Neural crest cell (in vitro differentiated cells): ENCODE measurements around the gene CLDN24. TPM values are rescaled to one million over a fixed set of nuclear protein-coding genes. Genes with fewer than 3 reads are reported as not detected.

ENCODE experiments used
- DNase-seq: peaks from one replicate; pipeline ENCODE4 v3.0.0; 2021; ENCODE audit warnings: low read depth, mixed read lengths, low spot score
- H3K27ac Mint-ChIP-seq: one replicate; pipeline ENCODE4 v1.8.0; 2021; ENCODE audit warnings: mild to moderate bottlenecking, mixed read lengths; ENCODE audit not compliant: unreplicated experiment
- H3K27me3 Mint-ChIP-seq: 2 replicates; pipeline ENCODE4 v1.8.0; 2021; ENCODE audit warnings: low read depth, mild to moderate bottlenecking, mixed read lengths
- H3K36me3 Mint-ChIP-seq: 2 replicates; pipeline ENCODE4 v1.8.0; 2021; ENCODE audit warnings: low read depth, mild to moderate bottlenecking, mixed read lengths
- H3K4me1 Mint-ChIP-seq: 2 replicates; pipeline ENCODE4 v1.8.0; 2021; ENCODE audit warnings: mixed read lengths
- H3K4me3 Mint-ChIP-seq: one replicate; pipeline ENCODE4 v1.8.0; 2021; ENCODE audit warnings: mild to moderate bottlenecking, mixed read lengths
- H3K9me3 Mint-ChIP-seq: 2 replicates; pipeline ENCODE4 v1.8.0; 2021; ENCODE audit warnings: mixed read lengths
- CTCF ChIP-seq: fragments of 200-600 bp; sonication (generic); conservative IDR thresholded peaks from 2 replicates; pipeline ENCODE4 v1.5.0; 2021; ENCODE audit warnings: antibody characterized with exemption, mild to moderate bottlenecking
- total RNA-seq: library from RNA; stranded (reverse); gene quantifications from 2 replicates; pipeline ENCODE4 v1.2.1, GENCODE V29; 2021

Gene CLDN24
- total RNA-seq, 1 donor from 2014 or later, result not detected

GRCh38 chr4:183362916-183363542 lies 40.8 kb upstream of the CLDN24 start:
- H3K9me3 Mint-ChIP-seq, result no peaks in the 10 kb centered on the region
- peak overlapping the region; percentile 45 for H3K27ac Mint-ChIP-seq
- H3K36me3 Mint-ChIP-seq, result no peaks in the 10 kb centered on the region
- no peaks in the 10 kb centered on the region for H3K27me3 Mint-ChIP-seq
- no peak for DNase-seq
- peak; percentile 28 for TF ChIP-seq CTCF
- H3K4me3 Mint-ChIP-seq, result no peak overlapping the region
- H3K4me1 Mint-ChIP-seq, result peaks cover 46% of the 10 kb centered on the region

GRCh38 chr4:183362036-183362435 lies 39.8 kb upstream of the CLDN24 start:
- H3K27ac Mint-ChIP-seq, result no peak overlapping the region
- no peaks in the 10 kb centered on the region for H3K27me3 Mint-ChIP-seq
- peaks cover 46% of the 10 kb centered on the region for H3K4me1 Mint-ChIP-seq
- no peaks in the 10 kb centered on the region for H3K9me3 Mint-ChIP-seq
- no peak for TF ChIP-seq CTCF
- no peaks in the 10 kb centered on the region for H3K36me3 Mint-ChIP-seq
- DNase-seq, result no peak
- H3K4me3 Mint-ChIP-seq, result no peak overlapping the region

- Mint-ChIP-seq H3K9me3 (no peaks in the 10 kb centered on the region), H3K27ac (no peak overlapping the region), H3K4me1 (peaks cover 49% of the 10 kb centered on the region), H3K36me3 (no peaks in the 10 kb centered on the region), H3K4me3 (no peak overlapping the region), H3K27me3 (no peaks in the 10 kb centered on the region)
- TF ChIP-seq CTCF, result no peak
- DNase-seq, result no peak
Measured at GRCh38 chr4:183360161-183360919, 38.1 kb upstream of the CLDN24 start.

- H3K4me1 Mint-ChIP-seq, result peaks cover 33% of the 10 kb centered on the region
- H3K27me3 Mint-ChIP-seq, result no peaks in the 10 kb centered on the region
- DNase-seq, result no peak
- H3K36me3 Mint-ChIP-seq, result no peaks in the 10 kb centered on the region
- TF ChIP-seq CTCF, result no peak
- H3K9me3 Mint-ChIP-seq, result no peaks in the 10 kb centered on the region
- H3K4me3 Mint-ChIP-seq, result no peak overlapping the region
- H3K27ac Mint-ChIP-seq, result no peak overlapping the region
Measured at GRCh38 chr4:183358215-183358755, 36.1 kb upstream of the CLDN24 start.

GRCh38 chr4:183356931-183357675 lies 34.9 kb upstream of the CLDN24 start:
- no peak for TF ChIP-seq CTCF
- DNase-seq, result no peak
- H3K4me1 Mint-ChIP-seq, result peaks cover 31% of the 10 kb centered on the region
- no peak overlapping the region for H3K27ac Mint-ChIP-seq
- H3K9me3 Mint-ChIP-seq, result no peaks in the 10 kb centered on the region
- no peaks in the 10 kb centered on the region for H3K36me3 Mint-ChIP-seq
- H3K27me3 Mint-ChIP-seq, result no peaks in the 10 kb centered on the region
- H3K4me3 Mint-ChIP-seq, result no peak overlapping the region
